GM12878 (cell line): ENCODE results near the gene FAT1. TPM values are rescaled to one million over a fixed set of nuclear protein-coding genes. Genes with fewer than 3 reads are reported as not detected.

Source experiments
- ATAC-seq: fragments of 200-7000 bp; cut with Tn5 transposase; 3 replicates; pipeline ENCODE4 v1.9.1; 2020; ENCODE audit warnings: mild to moderate bottlenecking, moderate library complexity
- BruUV-seq: library from RNA; stranded (reverse); fragments of 400-500 nt; replicated peaks from 2 replicates; lab custom pipeline; 2021; lab: Mats Ljungman, UMichigan
- CTCF ChIA-PET: fragments of 300-600 bp; sonication (Branson Sonifier 250); formaldehyde crosslinking; extraction: SDS; loops from one replicate; lab custom pipeline; 2021; ENCODE audit warnings: inconsistent platforms; lab: Yijun Ruan, JAX
- POLR2A ChIA-PET: fragments of 350-600 bp; formaldehyde crosslinking; extraction: SDS; loops from one replicate; lab custom pipeline; 2021; ENCODE audit warnings: inconsistent platforms; lab: Charles Lee
- RAD21 ChIA-PET: fragments of 300-600 bp; sonication (Branson Sonifier 250); formaldehyde crosslinking; loops from one replicate; lab custom pipeline; 2023; ENCODE audit warnings: antibody characterized with exemption; ENCODE audit not compliant: unreplicated experiment; lab: Charles Lee
- SMC1A ChIA-PET: fragments of 300-600 bp; sonication (Branson Sonifier 250); formaldehyde crosslinking; loops from one replicate; lab custom pipeline; 2023; ENCODE audit not compliant: unreplicated experiment, uncharacterized antibody; lab: Charles Lee
- DNase-seq: peaks from one replicate; pipeline ENCODE4 v3.0.0-alpha.2; 2011; ENCODE audit warnings: low read depth, low spot score
- FAIRE-seq: peaks from 3 replicates; lab custom pipeline; 2011; peaks lifted over from hg19 to GRCh38; lab: Jason Lieb, UNC
- H2AFZ ChIP-seq: 2 replicates; pipeline ENCODE4 v1.6.0; 2011; ENCODE audit warnings: low read depth, low read length, control low read depth; ENCODE audit not compliant: control insufficient read depth
- H3K27ac ChIP-seq: 2 replicates; pipeline ENCODE4 v1.5.1; 2011; ENCODE audit warnings: control low read depth; ENCODE audit not compliant: control insufficient read depth, insufficient read depth
- H3K27me3 ChIP-seq, 2 experiments: replicated peaks in 1 of 2; 2 replicates each; pipeline versions ENCODE4 v1.6.0 to v1.6.1; 2011; ENCODE audit warnings: low read length in 1 of 2; ENCODE audit not compliant: control insufficient read depth in 2 of 2, insufficient read depth in 2 of 2
- H3K36me3 ChIP-seq, 2 experiments: 2 replicates each; pipeline ENCODE4 v1.5.1; 2011; ENCODE audit warnings: low read length in 1 of 2; ENCODE audit not compliant: control insufficient read depth in 2 of 2, insufficient read depth in 2 of 2
- H3K4me1 ChIP-seq: 2 replicates; pipeline ENCODE4 v1.6.1; 2011; ENCODE audit warnings: mild to moderate bottlenecking, low read length, moderate library complexity, mixed read lengths; ENCODE audit not compliant: control insufficient read depth, insufficient read depth
- H3K4me2 ChIP-seq: 2 replicates; pipeline ENCODE4 v1.6.0; 2011; ENCODE audit warnings: control low read depth; ENCODE audit not compliant: control insufficient read depth, insufficient read depth
- H3K4me3 ChIP-seq: fragments of 200-600 bp; sonication (generic); 2 replicates; pipeline ENCODE4 v1.5.1; 2016
- H3K79me2 ChIP-seq: 2 replicates; pipeline ENCODE4 v1.6.0; 2011; ENCODE audit warnings: low read length; ENCODE audit not compliant: control insufficient read depth, insufficient read depth
- H3K9ac ChIP-seq: 2 replicates; pipeline ENCODE4 v1.8.0; 2011; ENCODE audit warnings: low read length, control low read depth, mixed read lengths; ENCODE audit not compliant: control insufficient read depth, insufficient read depth
- H3K9me3 ChIP-seq: replicated peaks from 3 replicates; pipeline ENCODE4 v1.5.1; 2011; ENCODE audit warnings: mild to moderate bottlenecking, low read length; ENCODE audit not compliant: control insufficient read depth, insufficient read depth
- H4K20me1 ChIP-seq: 2 replicates; pipeline ENCODE4 v1.6.0; 2011; ENCODE audit not compliant: control insufficient read depth, insufficient read depth
- HCFC1 ChIP-seq: fragments of 150-350 bp; IDR thresholded peaks from 2 replicates; pipeline ENCODE4 v1.6.1; 2014; ENCODE audit warnings: low read length
- MYB ChIP-seq: fragments of 150-350 bp; IDR thresholded peaks from 2 replicates; pipeline ENCODE4 v1.6.1; 2014; ENCODE audit warnings: mild to moderate bottlenecking, low read depth, low read length, borderline replicate concordance
- NR2C2 ChIP-seq: IDR thresholded peaks from 2 replicates; pipeline ENCODE4 v1.6.1; 2011; ENCODE audit warnings: borderline replicate concordance, low read depth; ENCODE audit not compliant: control insufficient read depth, insufficient read length
- POLR2A ChIP-seq: IDR thresholded peaks from 2 replicates; pipeline ENCODE4 v1.6.1; 2011; ENCODE audit warnings: low read depth, mild to moderate bottlenecking, low read length
- PRDM15 ChIP-seq: fragments of 450-650 bp; formaldehyde crosslinking; IDR thresholded peaks from 2 replicates; pipeline ENCODE4 v1.4.0; 2020; ENCODE audit warnings: mild to moderate bottlenecking, moderate library complexity
- RB1 ChIP-seq: fragments of 450-650 bp; formaldehyde crosslinking; IDR thresholded peaks from 2 replicates; pipeline ENCODE4 v1.6.1; 2017; ENCODE audit warnings: mild to moderate bottlenecking, borderline replicate concordance
- RCOR1 ChIP-seq: conservative IDR thresholded peaks from 2 replicates; pipeline ENCODE4 v1.6.1; 2012; ENCODE audit warnings: low read depth, low read length, improper control_type of control experiment
- TCF3 ChIP-seq: IDR thresholded peaks from 2 replicates; pipeline ENCODE4 v1.6.1; 2012; ENCODE audit warnings: low read depth, mild to moderate bottlenecking, low read length, borderline replicate concordance; ENCODE audit not compliant: insufficient read depth
- WGBS: methylation state at CpG from one replicate; pipeline ENCODE4 v1.1.6; 2016; ENCODE audit warnings: low lambda C conversion rate; ENCODE audit not compliant: insufficient replicate concordance, insufficient coverage; ENCODE audit errors: missing lambda C conversion rate; 5-methylcytosine and 5-hydroxymethylcytosine counted together
- in situ Hi-C: fragments of 300-500 bp; cut with MboI; formaldehyde crosslinking; loops from 9 replicates; pipeline ENCODE4 v1.14.3; 2018; ENCODE audit warnings: mixed read lengths
- intact Hi-C: fragments of 100-400 bp; cut with micrococcal nuclease; formaldehyde crosslinking; loops from one replicate; pipeline ENCODE4 v1.14.2; 2022; ENCODE audit not compliant: unreplicated experiment
- polyA plus RNA-seq, 11 experiments: library from polyadenylated mRNA; depleted of rRNA in 4 of 11; unstranded in 6 of 11; stranded (reverse) in 5 of 11; fragments of >200 nt; fragmentation: Nextera tagmentation in 4 of 11; fragmentation: Illumina TruSeq in 1 of 11; extraction: Ambion mirVana in 4 of 11; extraction: Trizol in 1 of 11; gene quantifications; 1 replicate in 1 of 11; 2 replicates in 10 of 11; pipeline versions ENCODE4 v1.2.1 to v1.2.3, GENCODE V29; 2011 to 2016; ENCODE audit warnings: inconsistent platforms in 2 of 11, missing spikeins in 2 of 11, low read depth in 1 of 11
- total RNA-seq, 4 experiments: library from RNA; depleted of rRNA in 3 of 4; stranded (reverse); fragments of >200 nt in 3 of 4; fragmentation: Illumina TruSeq in 1 of 4; extraction: Trizol in 1 of 4; gene quantifications; 2 replicates each; pipeline versions ENCODE4 v1.2.1 to v1.2.3, GENCODE V29; 2013 to 2021

FAT1 gene
- total and polyA plus RNA-seq, 10 of the 15 experiments (the other 5 are each of a cell fraction or from before 2014, with no cell fraction given): 0.04 to 11.8 (median 0.11) TPM; not detected in 1

GRCh38 chr4:186666252-186666651 lies 57.4 kb downstream of the FAT1 start:
- H3K4me2 ChIP-seq: no peak overlapping the region
- DNase-seq (no peak), ATAC-seq (no peak)
- RAD21 ChIA-PET: no interaction called here
- H3K9me3 ChIP-seq: no peaks in the 10 kb centered on the region
- H3K27me3 ChIP-seq: no peaks in the 10 kb centered on the region
- no peak overlapping the region for H3K27ac ChIP-seq
- TF ChIP-seq MYB (no peak), PRDM15 (no peak), TCF3 (no peak), HCFC1 (no peak), RB1 (no peak), NR2C2 (no peak), RCOR1 (no peak), POLR2A (no peak)
- TF ChIP-seq, all 136 proteins: peak for 0
- H4K20me1 ChIP-seq: no peaks in the 10 kb centered on the region
- BruUV-seq: no TSS peak
- ChIA-PET SMC1A (interaction anchor here (1.3 kb wide), 1 partner anchor 10 kb away, joined by 3 read pairs; no protein-coding TSS in a partner anchor), CTCF (interaction anchor here (0.6 kb wide), 1 partner anchor 1108 kb away, joined by 3 read pairs; no protein-coding TSS in a partner anchor), POLR2A (no interaction called here)
- no peaks in the 10 kb centered on the region for H3K79me2 ChIP-seq
- H3K9ac ChIP-seq: no peak overlapping the region
- H3K4me3 ChIP-seq: no peak overlapping the region
- in situ Hi-C loops (no loop called here), intact Hi-C loops (no loop called here)
- 25% methylated on average over 4 of the region's 4 CpGs for WGBS
- H3K4me1 ChIP-seq: no peaks in the 10 kb centered on the region
- no peak overlapping the region for H2AFZ ChIP-seq
- no peak for FAIRE-seq
- no peaks in the 10 kb centered on the region for H3K36me3 ChIP-seq
